Heart right ventricle (tissue), 16 donors: ENCODE measurements around the gene CD86. TPM values are rescaled to one million over a fixed set of nuclear protein-coding genes. Genes with fewer than 3 reads are reported as not detected.
"Not testable (repeated sequence)": the region's sequence is repeated elsewhere in the genome, so short reads cannot be mapped to it uniquely, and the experiment has no call there.

Experiments
- ATAC-seq, 8 donors: fragments of 200-7000 bp; cut with Tn5 transposase; one replicate each; pipeline ENCODE4 v1.9.1; 2020; ENCODE audit warnings: mild to moderate bottlenecking in 8 of 8, moderate library complexity in 8 of 8, moderate number of reproducible peaks in 1 of 8
- DNase-seq, 2 donors: peaks; one replicate each; pipeline ENCODE4 v3.0.0-alpha.2; 2020
- H3K27ac ChIP-seq, 10 donors: fragments of 200-600 bp; sonication (generic) in 2 of 10; one replicate each; pipeline versions ENCODE4 v1.5.0 to v1.8.0; 2020 to 2022; ENCODE audit warnings: mild to moderate bottlenecking in 3 of 10
- H3K27me3 ChIP-seq, 7 donors: fragments of 200-600 bp; one replicate each; pipeline ENCODE4 v1.8.0; 2021 to 2022; ENCODE audit warnings: mild to moderate bottlenecking in 2 of 7
- H3K36me3 ChIP-seq, 9 donors: fragments of 200-600 bp; sonication (generic) in 1 of 9; one replicate each; pipeline versions ENCODE4 v1.5.0 to v1.8.0; 2020 to 2022; ENCODE audit warnings: mild to moderate bottlenecking in 2 of 9
- H3K4me1 ChIP-seq, 9 donors: fragments of 200-600 bp; sonication (generic) in 1 of 9; one replicate each; pipeline versions ENCODE4 v1.5.0 to v1.8.0; 2020 to 2022; ENCODE audit warnings: mild to moderate bottlenecking in 4 of 9
- H3K4me3 ChIP-seq, 10 donors: fragments of 200-600 bp; sonication (generic) in 2 of 10; one replicate each; pipeline versions ENCODE4 v1.5.0 to v1.8.0; 2020 to 2022; ENCODE audit warnings: mild to moderate bottlenecking in 7 of 10, moderate library complexity in 2 of 10
- H3K9me3 ChIP-seq, 11 donors: fragments of 200-600 bp in 10 of 11; sonication (generic) in 2 of 11; one replicate each; pipeline versions ENCODE4 v1.5.0 to v1.8.0; 2013 to 2022; ENCODE audit warnings: mild to moderate bottlenecking in 2 of 11, control low read depth in 1 of 11, moderate library complexity in 1 of 11
- WGBS, 2 donors: extraction: QIAGEN DNeasy Blood & Tissue Kit; methylation state at CpG; one replicate each; pipeline ENCODE4 v1.1.7; 2013; ENCODE audit warnings: inconsistent platforms in 1 of 2; 5-methylcytosine and 5-hydroxymethylcytosine counted together
- intact Hi-C, 10 donors: fragments of 100-400 bp; cut with DNase I; formaldehyde crosslinking; loops; one replicate each; pipeline versions ENCODE4 v1.11.1 to v1.14.2; 2022
- polyA plus RNA-seq, 2 donors: library from polyadenylated mRNA; stranded (reverse); fragments of 200-250 nt; gene quantifications; one replicate each; pipeline ENCODE4 v1.2.3, GENCODE V29; 2013
- total RNA-seq, 10 donors: library from RNA; stranded (reverse); fragmentation: NEBNext Ultra II Directional in 3 of 10; extraction: Animal tissue kit (Norgen Biotek cat#: 25700) in 3 of 10; gene quantifications; one replicate each; pipeline versions ENCODE4 v1.2.1 to v1.2.4, GENCODE V29; 2021 to 2023
- TF ChIP-seq, protein P1 (sequence below), 9 donors: fragments of 200-600 bp; sonication (generic) in 2 of 9; IDR thresholded peaks; one replicate each; pipeline versions ENCODE4 v1.5.0 to v1.8.0; 2021 to 2022; ENCODE audit warnings: antibody characterized with exemption in 9 of 9, mild to moderate bottlenecking in 5 of 9, moderate library complexity in 1 of 9
- donor health status: Arrhythmogenic right ventricular cardiomyopathy.
- donor health status: ischemic (EF 13 %, LVEDD 7.1; RV severe dilation, severe dysfunction).
- donor health status: healthy with polysubstance abuse.
- donor health status: DM: no; HTN: yes; CAD: no.
- donor health status: DM: no; HTN: no; CAD: no.
- donor health status: ischemic (EF 25% LVEDD 6.9; RV normal size, moderate dysfunction).
- donor health status: ischemic (EF 25% LVEDD 5.7; RV mildly dilated, moderate dysfunction).
- donor health status: healthy.
- donor health status: DM: yes; HTN: yes; CAD: no.
- donor health status: Ischemic cardiomyopathy.
- donor health status: ischemic (EF 35%, LVEDD 5.7; RV mildly dilated, moderate dysfunction).
- donor health status: nonischemic (EF 11% LVEDD 7.7; RV severe dilation, severe dysfunction).
- donor health status: DM: yes; HTN: yes; CAD: no.
- donor health status: PGD.
- donor health status: ischemic (EF 29% LVEDD 5.4; RV normal size, mild dysfunction).
- donor health status: nonischemic (EF 23%, LVEDD 6.1; RV moderate dilation, normal function).

Gene CD86
- total and polyA plus RNA-seq, 12 donors = 0.64 to 14.7 (median 1.4) TPM

DNA sequence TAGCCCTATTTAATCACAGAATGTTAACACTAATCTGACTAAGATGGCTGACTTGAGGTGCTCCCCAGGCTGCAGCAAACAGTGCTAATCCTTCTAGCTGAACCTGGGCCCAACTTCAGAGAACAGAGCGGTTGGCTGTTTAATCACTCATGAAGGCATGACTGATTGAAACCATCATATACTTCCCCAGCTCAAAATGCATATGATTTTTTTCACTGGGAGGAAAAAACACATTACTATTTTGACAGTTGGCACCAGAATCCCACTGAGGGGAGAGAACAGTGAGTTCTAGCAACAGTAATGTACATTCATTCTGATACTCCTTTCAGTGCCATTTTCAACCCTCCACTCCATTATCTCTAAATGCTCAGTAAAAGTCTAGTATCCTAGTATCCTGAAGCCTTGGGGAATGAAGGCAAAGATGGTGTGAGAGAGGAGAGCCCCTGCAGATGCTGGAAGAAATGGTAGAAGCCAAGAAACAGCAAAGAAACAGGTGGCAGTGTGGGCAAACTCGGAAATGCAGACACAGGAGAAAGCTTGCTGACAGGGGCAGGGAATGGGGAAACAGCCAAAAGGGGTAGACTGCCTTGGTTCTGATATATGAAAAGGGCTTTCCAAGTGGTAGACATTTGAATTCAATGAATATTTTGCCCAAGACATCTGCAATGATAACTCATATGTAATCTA, 93.9 kb downstream of the CD86 start:
- intact Hi-C loops = no loop called here
- WGBS, 2 donors = 53 to 69% methylated on average over 2 of the region's 2 CpGs
- no peak overlapping the region for H3K4me3 ChIP-seq
- peaks cover 0 to 25% (median under 1%) of the 10 kb centered on the region in 11 donors for H3K9me3 ChIP-seq
- no peak overlapping the region for H3K27ac ChIP-seq
- DNase-seq (no peak), ATAC-seq (no peak)
- no peaks in the 10 kb centered on the region for H3K36me3 ChIP-seq
- no peaks in the 10 kb centered on the region for H3K27me3 ChIP-seq
- no peaks in the 10 kb centered on the region for H3K4me1 ChIP-seq
- TF ChIP-seq, protein P1, sequence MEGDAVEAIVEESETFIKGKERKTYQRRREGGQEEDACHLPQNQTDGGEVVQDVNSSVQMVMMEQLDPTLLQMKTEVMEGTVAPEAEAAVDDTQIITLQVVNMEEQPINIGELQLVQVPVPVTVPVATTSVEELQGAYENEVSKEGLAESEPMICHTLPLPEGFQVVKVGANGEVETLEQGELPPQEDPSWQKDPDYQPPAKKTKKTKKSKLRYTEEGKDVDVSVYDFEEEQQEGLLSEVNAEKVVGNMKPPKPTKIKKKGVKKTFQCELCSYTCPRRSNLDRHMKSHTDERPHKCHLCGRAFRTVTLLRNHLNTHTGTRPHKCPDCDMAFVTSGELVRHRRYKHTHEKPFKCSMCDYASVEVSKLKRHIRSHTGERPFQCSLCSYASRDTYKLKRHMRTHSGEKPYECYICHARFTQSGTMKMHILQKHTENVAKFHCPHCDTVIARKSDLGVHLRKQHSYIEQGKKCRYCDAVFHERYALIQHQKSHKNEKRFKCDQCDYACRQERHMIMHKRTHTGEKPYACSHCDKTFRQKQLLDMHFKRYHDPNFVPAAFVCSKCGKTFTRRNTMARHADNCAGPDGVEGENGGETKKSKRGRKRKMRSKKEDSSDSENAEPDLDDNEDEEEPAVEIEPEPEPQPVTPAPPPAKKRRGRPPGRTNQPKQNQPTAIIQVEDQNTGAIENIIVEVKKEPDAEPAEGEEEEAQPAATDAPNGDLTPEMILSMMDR (IDR thresholded peaks at IDR 0.05) = no peak

- Histone ChIP-seq H3K4me1 (no peaks in the 10 kb centered on the region), H3K36me3 (no peaks in the 10 kb centered on the region), H3K9me3 (peaks cover 0 to 48% (median 23%) of the 10 kb centered on the region in 11 donors), H3K27ac (no peak overlapping the region), H3K27me3 (no peaks in the 10 kb centered on the region), H3K4me3 (no peak overlapping the region)
- TF ChIP-seq, protein P1 (IDR thresholded peaks at IDR 0.05) = no peak
- ATAC-seq (no peak), DNase-seq (no peak)
- WGBS, 2 donors = 58 to 67% methylated on average over 2 of the region's 2 CpGs
- intact Hi-C loops = no loop called here
These were observed 96.3 kb downstream of the CD86 start for GRCh38 chr3:122151480-122151879.

DNA sequence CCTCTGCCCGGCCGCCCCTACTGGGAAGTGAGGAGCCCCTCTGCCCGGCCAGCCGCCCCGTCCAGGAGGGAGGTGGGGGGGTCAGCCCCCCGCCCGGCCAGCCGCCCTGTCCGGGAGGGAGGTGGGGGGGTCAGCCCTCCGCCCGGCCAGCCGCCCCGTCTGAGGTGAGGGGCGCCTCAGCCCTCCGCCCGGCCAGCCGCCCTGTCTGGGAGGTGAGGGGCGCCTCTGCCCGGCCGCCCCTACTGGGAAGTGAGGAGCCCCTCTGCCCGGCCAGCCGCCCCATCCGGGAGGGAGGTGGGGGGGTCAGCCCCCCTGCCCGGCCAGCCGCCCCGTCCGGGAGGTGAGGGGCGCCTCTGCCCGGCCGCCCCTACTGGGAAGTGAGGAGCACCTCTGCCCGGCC, 109.8 kb downstream of the CD86 start:
- WGBS, 2 donors = 93 to 100% methylated on average over 4 to 21 of the region's 31 CpGs
- ATAC-seq, intact Hi-C loops: not testable (repeated sequence)

DNA sequence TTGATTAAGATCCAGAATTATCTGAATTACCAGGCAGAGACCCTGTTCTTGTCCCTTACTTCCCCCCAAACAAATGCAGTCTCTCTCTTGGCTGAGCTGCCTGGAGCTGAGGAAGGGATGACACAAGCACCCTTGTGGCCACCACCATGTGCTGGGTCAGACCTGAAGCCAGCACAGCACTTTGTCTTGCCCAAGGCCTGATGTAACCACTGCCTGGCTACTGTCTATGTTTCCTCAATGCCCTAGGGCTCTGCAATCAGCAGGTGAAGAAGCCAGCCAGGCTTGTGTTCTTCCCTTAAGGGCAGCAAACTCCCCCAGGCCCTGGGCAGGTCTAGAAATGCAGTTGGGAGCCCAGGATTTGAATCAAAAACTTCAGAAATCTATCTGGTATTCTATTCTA, 112.5 kb downstream of the CD86 start:
- Histone ChIP-seq H3K9me3 (peaks cover 0 to 13% (median 0%) of the 10 kb centered on the region in 11 donors), H3K4me3 (no peak overlapping the region), H3K4me1 (no peaks in the 10 kb centered on the region), H3K27ac (no peak overlapping the region), H3K27me3 (peaks cover 0 to 3% (median 0%) of the 10 kb centered on the region in 7 donors), H3K36me3 (no peaks in the 10 kb centered on the region)
- DNase-seq (no peak), ATAC-seq (no peak)
- TF ChIP-seq, protein P1 (IDR thresholded peaks at IDR 0.05) = no peak
- intact Hi-C loops = no loop called here

More for the DNA sequence above, 109.8 kb downstream of the CD86 start:
- not testable (repeated sequence) for H3K27me3 ChIP-seq, H3K4me3 ChIP-seq, H3K27ac ChIP-seq, H3K36me3 ChIP-seq, H3K4me1 ChIP-seq, DNase-seq
- peaks cover 0 to 22% (median 0%) of the 10 kb centered on the region in 11 donors for H3K9me3 ChIP-seq

DNA sequence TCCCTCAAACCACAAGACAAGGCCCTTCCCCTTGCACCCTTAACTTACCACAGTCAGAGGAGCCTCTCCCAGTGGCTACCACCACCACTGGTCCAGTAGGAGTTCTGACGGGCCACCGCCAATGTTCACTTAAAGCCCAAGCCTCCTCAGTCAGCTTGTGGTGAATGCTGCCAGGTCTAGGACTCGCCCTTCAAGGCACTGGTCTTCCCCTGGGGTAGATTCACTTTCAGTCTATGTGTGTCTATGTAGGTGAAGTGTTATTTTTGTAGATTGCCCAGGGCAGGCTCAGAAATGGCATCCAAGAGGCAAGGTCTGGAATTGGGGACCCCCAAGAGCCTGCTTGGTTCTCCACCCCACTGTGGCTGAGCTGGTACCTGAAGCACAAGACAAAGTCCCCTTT, 112.9 kb downstream of the CD86 start:
- Histone ChIP-seq H3K27me3 (peaks cover 0 to 3% (median 0%) of the 10 kb centered on the region in 7 donors), H3K9me3 (peaks cover 0 to 17% (median 0%) of the 10 kb centered on the region in 11 donors), H3K36me3 (no peaks in the 10 kb centered on the region), H3K27ac (no peak overlapping the region), H3K4me3 (no peak overlapping the region), H3K4me1 (no peaks in the 10 kb centered on the region)
- 78% methylated on average over 3 of the region's 3 CpGs for WGBS, 2 donors
- TF ChIP-seq, protein P1 (IDR thresholded peaks at IDR 0.05) = no peak
- intact Hi-C loops = no loop called here
- DNase-seq (no peak), ATAC-seq (no peak)
